ENCODE measurements around the gene MEIOB. TPM values are rescaled to one million over a fixed set of nuclear protein-coding genes. Genes with fewer than 3 reads are reported as not detected.

MEIOB gene
- polyA plus RNA-seq, 1 of the 3 experiments (the other 2 are of a cell fraction) = not detected

GRCh38 chr16:1788095-1788707, 83.8 kb downstream of the MEIOB start:
- Histone ChIP-seq H3K9me2 (no peaks in the 10 kb centered on the region), H3K9me3 (no peaks in the 10 kb centered on the region), H3K36me3 (replicated peaks in 1 of 2; ENCODE audit: control insufficient read depth in 1 of 2, insufficient read depth in 2 of 2, low read length in 1 of 2) (peaks cover 0 to 48% of the 10 kb centered on the region in 2 experiments), H4K20me1 (ENCODE audit: insufficient read depth) (peaks cover 6% of the 10 kb centered on the region; the same call in 1 of the 2 replicates), H3F3A (replicated peaks; ENCODE audit: insufficient read depth) (peaks cover 3% of the 10 kb centered on the region), H3K4me3 (ENCODE audit: low read depth in 2 of 2, low read length in 1 of 2) (no peak overlapping the region), H3K27me3 (ENCODE audit: insufficient read depth) (no peaks in the 10 kb centered on the region), H3K79me2 (ENCODE audit: insufficient read depth) (peaks cover 37% of the 10 kb centered on the region), H3K4me2 (no peak overlapping the region), H2AFZ (ENCODE audit: low read depth) (no peak overlapping the region), H3K9ac (no peak overlapping the region), H3K27ac (ENCODE audit: low read depth in 2 of 2, low read length in 1 of 2) (no peak overlapping the region), H3K4me1 (ENCODE audit: control insufficient read depth in 1 of 2, insufficient read depth in 2 of 2, low read depth in 1 of 2, low read length in 1 of 2) (no peaks in the 10 kb centered on the region; a peak in 1 of 4 replicates)
- ChIA-PET POLR2A (no interaction called here), CTCF (interaction anchor here (1.0 kb wide), 1 partner anchor 16 kb away, joined by 3 read pairs; the partner anchor contains the start of genes EME2 and MRPS34)
- 92% methylated on average over 14 of the region's 38 CpGs for WGBS (ENCODE audit: low lambda C conversion rate)
- no peak for TF ChIP-seq EZH2phosphoT487 (IDR thresholded peaks at IDR 0.05; ENCODE audit: borderline replicate concordance, low read depth)
- TF ChIP-seq RXRA (IDR thresholded peaks at IDR 0.05; ENCODE audit: borderline replicate concordance, low read depth) = no peak
- no peak for TF ChIP-seq NFIC (IDR thresholded peaks at IDR 0.05; ENCODE audit: borderline replicate concordance)
- TF ChIP-seq ZBTB33 (IDR thresholded peaks at IDR 0.05; ENCODE audit: borderline replicate concordance, low read depth) = no peak
- TF ChIP-seq PBX3 (IDR thresholded peaks at IDR 0.05) = no peak
- no peak for TF ChIP-seq USF1 (IDR thresholded peaks at IDR 0.05; ENCODE audit: borderline replicate concordance, low read depth)
- TF ChIP-seq RCOR1 (IDR thresholded peaks at IDR 0.05; ENCODE audit: low read length) = no peak
- no peak for TF ChIP-seq FOSL2 (IDR thresholded peaks at IDR 0.05; ENCODE audit: borderline replicate concordance, low read depth)
- TF ChIP-seq CHD2 (IDR thresholded peaks at IDR 0.05; ENCODE audit: low read length, partially characterized antibody) = no peak
- TF ChIP-seq YY1 (IDR thresholded peaks at IDR 0.05; ENCODE audit: low read depth) = no peak
- no peak for TF ChIP-seq TAF1 (IDR thresholded peaks at IDR 0.05; ENCODE audit: borderline replicate concordance, low read depth, low read length)
- TF ChIP-seq IRF3 (IDR thresholded peaks at IDR 0.05; ENCODE audit: low read depth, low read length) = no peak
- TF ChIP-seq MAX (IDR thresholded peaks at IDR 0.05; ENCODE audit: low read depth) = no peak
- no peak for TF ChIP-seq JUND (IDR thresholded peaks at IDR 0.05)
- no peak for DNase-seq

Measured in SK-N-SH (cell line).